ENCODE results near the gene TSPAN15.
A peak's percentile ranks its signal among the peaks of the same experiment; 100 is the strongest.
"Not testable (repeated sequence)": the region's sequence is repeated elsewhere in the genome, so short reads cannot be mapped to it uniquely, and the experiment has no call there.

TSPAN15 gene

GRCh38 chr10:69504576-69505250 is 53.4 kb downstream of the TSPAN15 start:
- no peak for DNase-seq

DNA sequence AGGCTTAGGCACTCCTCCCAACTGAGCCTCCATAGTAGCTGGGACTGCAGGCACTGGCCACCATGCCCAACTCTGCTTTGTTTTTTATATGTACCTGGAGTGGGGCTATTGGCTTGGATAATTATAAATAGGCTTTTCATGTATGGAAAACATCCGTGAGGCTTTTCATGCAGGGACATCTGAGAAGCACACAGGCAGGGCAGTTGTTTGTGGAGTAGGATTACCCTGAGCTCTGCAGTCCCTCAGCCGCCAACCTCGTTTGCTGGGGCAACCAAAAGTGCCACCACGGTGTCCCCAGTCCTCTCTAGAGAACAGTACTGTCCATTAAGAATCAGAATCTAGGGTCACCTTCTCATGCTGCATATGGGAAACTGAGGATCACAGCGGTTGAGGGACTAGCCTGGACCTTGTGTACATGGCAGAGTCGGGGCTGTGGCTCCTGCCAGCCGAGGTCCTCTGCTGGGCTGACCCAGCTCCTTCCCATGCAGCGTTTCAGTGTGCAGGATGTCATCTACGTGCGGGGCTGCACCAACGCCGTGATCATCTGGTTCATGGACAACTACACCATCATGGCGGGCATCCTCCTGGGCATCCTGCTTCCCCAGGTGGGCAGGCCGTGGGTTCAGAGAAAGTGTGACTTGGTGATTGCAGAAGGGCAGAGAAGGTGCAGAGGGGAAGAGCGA is 54.5 kb downstream of the TSPAN15 start:
- DNase-seq = no peak

- no peak for DNase-seq
Measured at GRCh38 chr10:69506487-69506833, 55.2 kb downstream of the TSPAN15 start.

GRCh38 chr10:69506834-69507713 is 55.8 kb downstream of the TSPAN15 start:
- no peak for DNase-seq

DNA sequence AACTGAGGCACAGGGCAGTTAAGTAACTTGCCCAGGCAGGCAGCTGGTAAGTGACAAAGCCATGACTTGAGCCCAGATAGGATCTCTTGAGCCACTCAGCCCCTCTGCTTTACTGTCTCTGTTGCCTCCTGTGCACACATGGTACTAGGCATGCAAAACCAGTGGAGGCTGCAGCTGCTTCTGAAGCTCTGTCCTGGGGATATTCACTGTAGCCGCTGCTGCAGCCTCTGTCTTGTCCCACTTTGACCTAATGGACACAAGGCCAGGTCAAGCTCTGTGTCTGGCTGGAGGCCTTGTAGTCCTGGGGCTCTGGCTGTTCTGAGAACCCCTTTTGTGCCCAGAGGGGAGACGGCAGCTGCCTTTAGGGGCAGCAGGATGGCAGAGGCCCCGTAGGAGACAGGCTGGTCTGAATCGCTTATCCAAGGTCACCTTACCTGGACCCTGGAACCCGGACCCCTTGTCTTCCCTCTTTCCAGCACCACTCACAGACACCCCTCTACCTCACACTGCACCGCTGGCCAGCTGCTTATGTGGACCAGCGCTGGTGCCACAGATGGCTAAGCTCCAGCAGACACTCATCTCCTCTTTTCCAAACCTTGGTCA is 57.6 kb downstream of the TSPAN15 start:
- no peak for DNase-seq

DNA sequence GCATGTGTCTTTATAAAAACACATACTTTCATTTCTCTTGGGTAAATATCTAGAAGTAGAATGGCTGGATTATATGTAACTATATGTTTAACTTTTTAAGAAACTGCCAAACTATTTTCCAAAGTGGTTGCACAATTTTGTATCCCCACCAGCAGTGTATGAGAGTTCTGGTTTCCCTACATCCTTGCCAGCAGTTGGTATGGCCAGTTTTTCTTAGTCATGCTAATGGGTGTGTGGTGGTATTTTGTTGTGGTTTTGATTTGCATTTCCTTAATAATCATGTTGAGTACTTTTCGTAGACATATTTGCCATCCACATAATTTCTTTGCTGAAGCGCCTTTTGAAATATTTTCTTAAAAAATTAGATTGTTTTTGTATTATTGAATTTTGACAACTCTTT is 61.6 kb downstream of the TSPAN15 start:
- DNase-seq = no peak

DNA sequence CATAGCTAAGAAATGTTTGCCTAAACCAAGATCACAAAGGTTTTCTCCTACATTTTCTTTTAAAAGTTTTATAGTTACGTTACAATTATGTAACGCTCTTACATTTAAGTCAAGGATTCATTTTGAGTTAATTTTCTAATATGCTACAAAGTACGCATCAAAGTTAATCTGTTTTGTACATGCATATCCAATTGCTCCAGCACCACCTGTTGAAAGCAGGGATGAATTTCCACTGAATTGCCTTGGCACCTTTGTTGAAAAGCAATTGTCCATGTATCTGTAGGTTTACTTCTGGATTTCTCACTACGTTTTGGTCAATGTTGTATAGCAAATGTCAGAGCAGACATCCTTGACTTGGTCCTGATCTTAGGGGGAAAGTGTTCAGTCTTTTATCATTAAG is 62.4 kb downstream of the TSPAN15 start:
- DNase-seq = no peak

DNA sequence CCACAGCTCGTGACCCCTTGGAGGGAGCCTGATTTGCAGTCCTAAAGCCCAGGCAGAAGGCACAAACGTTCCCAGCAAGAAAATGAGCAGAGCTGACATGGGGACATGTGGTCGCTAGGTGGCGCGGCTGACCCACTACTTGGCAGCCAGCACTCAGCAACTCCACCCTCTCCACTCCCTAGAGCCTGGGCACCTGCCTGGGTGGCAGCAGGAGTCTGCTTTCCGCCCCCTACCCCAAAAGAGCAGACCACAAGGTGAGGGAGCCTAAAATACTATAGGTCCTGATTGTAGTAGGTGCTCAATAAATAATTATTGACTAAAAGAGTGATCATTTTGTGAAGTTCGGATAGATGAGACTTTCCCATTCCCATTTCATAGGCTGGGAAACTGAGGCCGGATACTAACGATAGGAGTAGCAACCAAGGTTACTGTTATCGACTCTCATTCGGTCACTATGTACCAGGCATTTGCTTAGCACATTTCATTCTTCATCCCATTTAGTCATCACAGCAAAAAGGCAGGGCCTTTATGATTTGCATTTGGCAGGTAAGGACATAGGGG is 64.5 kb downstream of the TSPAN15 start:
- peak; percentile 52 for DNase-seq

DNA sequence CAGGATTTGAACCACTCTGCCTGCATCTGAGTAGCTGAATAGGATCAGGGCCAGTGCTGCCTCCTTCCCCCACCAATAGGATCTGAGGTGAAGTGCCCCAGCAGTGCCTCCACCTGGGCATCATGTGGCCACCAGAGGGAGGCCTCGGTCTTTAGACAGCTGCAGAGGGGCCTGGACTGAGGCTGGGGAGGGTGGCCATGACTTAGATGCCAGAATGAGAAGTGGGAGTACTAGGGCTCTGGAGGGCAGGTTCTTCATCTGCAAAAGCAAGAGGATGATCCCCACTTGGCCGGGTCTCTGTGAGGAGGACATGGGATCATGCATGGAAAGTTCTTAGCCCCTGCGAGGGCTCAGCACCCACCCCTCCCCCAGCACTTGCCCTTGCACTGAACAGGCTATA is 65.1 kb downstream of the TSPAN15 start:
- no peak for DNase-seq

GRCh38 chr10:69516796-69517195 is 65.5 kb downstream of the TSPAN15 start:
- no peak for DNase-seq

DNA sequence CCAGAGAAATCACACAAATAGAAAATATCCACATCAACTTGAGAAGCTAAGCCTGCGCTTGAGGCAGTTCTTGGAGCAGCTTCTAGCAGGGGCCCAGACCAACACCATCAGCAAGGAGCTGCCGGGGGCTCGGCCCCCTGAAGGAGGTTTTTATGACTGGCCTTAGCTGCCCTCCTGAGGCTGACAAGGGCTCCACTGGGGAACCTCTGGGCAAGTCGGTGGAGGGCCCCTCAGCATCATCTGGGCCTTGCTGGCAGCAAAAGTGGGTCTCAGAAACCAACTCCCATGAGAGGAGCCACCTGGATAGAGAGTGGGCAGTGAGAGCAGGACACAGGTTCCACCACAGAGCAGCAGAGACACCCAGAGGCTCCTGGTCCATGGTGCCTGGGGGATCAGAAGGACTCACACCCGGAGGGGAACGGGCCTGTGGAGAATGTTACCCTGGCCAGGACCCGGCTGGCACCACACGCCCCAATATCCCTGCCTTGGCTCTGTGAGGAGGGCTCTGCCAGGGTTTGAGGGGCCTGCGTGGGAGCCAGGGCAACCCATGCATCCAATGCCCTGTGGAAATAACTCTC is 66.1 kb downstream of the TSPAN15 start:
- DNase-seq = no peak

DNA sequence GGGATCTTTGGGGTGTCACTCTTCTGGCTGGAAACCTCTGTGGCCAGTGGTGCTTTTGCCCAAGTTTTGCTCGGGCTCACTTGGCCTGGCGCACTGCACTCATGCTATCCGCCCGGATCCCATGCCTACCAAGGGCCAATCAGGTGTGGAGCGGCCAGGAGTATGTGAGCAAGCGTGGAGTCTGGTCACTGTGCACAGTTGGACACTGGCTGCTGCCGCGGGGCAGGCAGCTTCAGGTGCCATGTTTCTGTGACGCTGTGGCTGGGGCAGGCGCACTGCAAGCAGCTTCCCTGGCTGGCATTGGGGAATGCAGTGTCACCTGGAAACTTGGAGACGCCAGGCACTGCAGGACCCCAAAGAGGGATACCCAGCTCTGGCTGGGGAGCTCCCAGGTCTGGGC is 76.7 kb downstream of the TSPAN15 start:
- DNase-seq = no peak

DNA sequence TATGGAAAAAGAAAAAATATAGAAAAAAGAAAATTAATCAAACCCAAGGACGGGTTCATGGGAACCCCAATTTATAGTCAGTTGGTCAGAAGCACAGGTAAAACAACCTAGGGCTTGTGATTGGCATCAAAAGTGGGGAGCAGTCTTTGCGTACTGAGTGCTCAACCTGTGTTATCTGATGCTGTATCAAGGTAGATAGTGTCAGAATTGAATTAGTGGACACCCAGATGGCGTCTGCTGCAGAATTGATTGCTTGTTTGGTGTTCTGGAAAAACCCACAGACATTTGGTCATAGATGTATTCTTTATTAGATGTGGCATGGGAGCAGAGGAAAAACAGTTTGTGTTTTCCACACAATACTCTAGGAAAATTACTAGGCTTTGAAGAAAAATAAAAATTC is 82.4 kb downstream of the TSPAN15 start:
- DNase-seq = no peak

DNA sequence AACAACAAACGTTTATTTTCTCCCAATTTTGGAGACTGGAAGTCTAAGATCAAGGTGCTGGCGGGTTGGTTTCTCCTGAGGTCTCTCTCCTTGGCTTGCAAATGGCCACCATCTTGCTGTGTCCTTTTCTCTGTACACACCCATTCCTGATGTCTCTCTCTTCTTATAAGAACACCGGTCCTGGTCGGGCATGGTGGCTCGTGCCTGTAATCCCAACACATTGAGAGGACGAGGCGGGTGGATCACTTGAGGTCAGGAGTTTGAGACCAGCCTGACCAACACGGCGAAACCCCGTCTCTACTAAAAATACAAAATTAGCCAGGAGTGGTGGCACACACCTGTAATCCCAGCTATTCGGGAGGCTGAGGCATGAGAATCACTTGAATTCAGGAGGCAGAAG is 85.3 kb downstream of the TSPAN15 start:
- DNase-seq = not testable (repeated sequence)

- DNase-seq = no peak
Measured at GRCh38 chr10:69537449-69537848, 86.2 kb downstream of the TSPAN15 start.

GRCh38 chr10:69538461-69538860 is 87.2 kb downstream of the TSPAN15 start:
- DNase-seq = no peak

- no peak for DNase-seq
Measured at GRCh38 chr10:69541463-69541862, 90.2 kb downstream of the TSPAN15 start.

GRCh38 chr10:69549959-69550358 is 98.7 kb downstream of the TSPAN15 start:
- no peak for DNase-seq

DNA sequence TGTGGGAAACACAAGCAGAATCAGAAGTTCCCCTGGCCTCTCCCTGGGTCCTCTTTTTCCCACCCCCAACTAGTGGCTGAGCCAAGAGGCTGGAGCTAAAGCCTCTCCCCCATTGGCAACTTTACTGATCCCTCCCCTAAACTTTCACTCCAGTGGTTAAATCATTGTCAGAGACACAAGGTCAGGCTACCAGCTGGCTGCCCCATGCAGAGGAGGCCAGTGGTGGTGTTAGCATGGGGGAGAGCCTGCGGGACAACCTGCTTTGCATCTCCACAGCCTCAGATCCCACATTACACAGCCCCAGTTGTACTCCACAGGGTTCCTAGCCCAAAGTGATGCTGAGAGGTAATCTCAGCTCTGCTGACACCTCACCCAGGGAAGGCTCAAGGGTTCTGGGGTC is 101.0 kb downstream of the TSPAN15 start:
- DNase-seq = no peak

- DNase-seq = no peak
Measured at GRCh38 chr10:69553328-69553727, 102.1 kb downstream of the TSPAN15 start.

DNA sequence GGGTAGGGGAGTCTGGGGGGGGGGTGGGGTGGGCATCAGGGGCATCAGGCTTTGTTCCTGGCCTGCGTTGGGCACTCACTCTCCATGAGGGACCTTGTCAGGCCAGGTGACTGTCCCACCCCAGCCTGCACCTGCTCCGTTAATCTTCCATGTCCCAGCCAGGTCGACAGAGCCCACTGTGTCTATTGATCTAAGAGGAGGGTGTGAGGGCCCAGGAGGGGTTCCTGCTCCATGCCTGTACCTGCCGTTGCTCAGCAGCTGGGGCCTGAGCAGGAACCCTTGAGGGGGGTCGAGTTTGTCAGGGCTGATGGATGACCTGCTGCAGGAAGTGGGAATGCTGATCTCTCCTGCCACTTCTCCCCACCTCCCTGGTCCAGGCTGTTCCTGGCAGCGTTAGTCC is 103.3 kb downstream of the TSPAN15 start:
- no peak for DNase-seq

Data from fibroblast of upper back skin (primary cell).